Adrenal gland (tissue), 12 donors: Measurements from ENCODE around the gene SUV39H1. TPM values are rescaled to one million over a fixed set of nuclear protein-coding genes. Genes with fewer than 3 reads are reported as not detected.

ENCODE experiments used
- DNase-seq, 7 donors: peaks; one replicate each; pipeline ENCODE4 v3.0.0-alpha.2; 2019 to 2020
- H3K27ac ChIP-seq, 5 donors: fragments of 200-600 bp; sonication (generic) in 4 of 5; 1 replicate in 3 of 5; 2 replicates in 2 of 5; pipeline versions ENCODE4 v1.5.1 to v1.8.0; 2016 to 2020; ENCODE audit warnings: mild to moderate bottlenecking in 1 of 5
- H3K27me3 ChIP-seq: fragments of 200-600 bp; 2 replicates; pipeline ENCODE4 v1.8.0; 2021
- H3K36me3 ChIP-seq, 2 donors: fragments of 200-600 bp; replicated peaks in 1 of 2; 1 replicate in 1 of 2; 2 replicates in 1 of 2; pipeline versions ENCODE4 v1.5.1 to v1.8.0; 2018 to 2022
- H3K4me1 ChIP-seq, 2 donors: fragments of 200-600 bp; replicated peaks in 1 of 2; 1 replicate in 1 of 2; 2 replicates in 1 of 2; pipeline versions ENCODE4 v1.5.1 to v1.8.0; 2018 to 2021
- H3K4me3 ChIP-seq, 4 donors: fragments of 200-600 bp; sonication (generic) in 3 of 4; one replicate each; pipeline ENCODE4 v1.5.1; 2016 to 2018
- H3K9me3 ChIP-seq, 3 donors: fragments of 200-600 bp; sonication (generic) in 1 of 3; replicated peaks in 1 of 3; 1 replicate in 2 of 3; 2 replicates in 1 of 3; pipeline versions ENCODE4 v1.5.1 to v1.8.0; 2016 to 2021
- CTCF ChIP-seq, 6 experiments: fragments of 450-650 bp in 4 of 6; fragments of 200-600 bp in 2 of 6; sonication (generic) in 1 of 6; IDR thresholded peaks; 1 replicate in 5 of 6; 2 replicates in 1 of 6; pipeline versions ENCODE4 v1.5.1 to v1.8.0; 2016 to 2021; ENCODE audit warnings: antibody characterized with exemption in 6 of 6, mild to moderate bottlenecking in 2 of 6, moderate library complexity in 1 of 6
- POLR2A ChIP-seq, 2 donors: fragments of 450-650 bp; IDR thresholded peaks; one replicate each; pipeline ENCODE4 v1.6.1; 2017; ENCODE audit warnings: antibody characterized with exemption in 2 of 2, mild to moderate bottlenecking in 2 of 2, moderate library complexity in 1 of 2
- WGBS, 4 donors: extraction: QIAGEN DNeasy Blood & Tissue Kit in 2 of 4; methylation state at CpG; one replicate each; pipeline versions ENCODE4 v1.1.5 to v1.1.7; 2013 to 2017; 5-methylcytosine and 5-hydroxymethylcytosine counted together
- intact Hi-C, 2 donors: fragments of 100-400 bp; cut with DNase I; formaldehyde crosslinking; loops; one replicate each; pipeline versions ENCODE4 v1.14.1 to v1.15.0; 2022 to 2023
- polyA plus RNA-seq, 3 donors: library from polyadenylated mRNA; stranded (reverse); fragments of 200-250 nt in 2 of 3; fragments of 350-450 nt in 1 of 3; fragmentation: Illumina TruSeq in 1 of 3; extraction: RNeasy Lipid Tissue Mini Kit (QIAGEN cat#74804) in 1 of 3; gene quantifications; one replicate each; pipeline ENCODE4 v1.2.3, GENCODE V29; 2013 to 2014
- total RNA-seq, 9 donors: library from RNA; depleted of rRNA in 4 of 9; stranded (reverse); fragments of >200 nt in 4 of 9; fragments of 120-200 nt in 1 of 9; fragmentation: NEBNext Ultra II Directional in 1 of 9; extraction: Animal tissue kit (Norgen Biotek cat#: 25700) in 1 of 9; gene quantifications; one replicate each; pipeline versions ENCODE4 v1.1.0 to v1.2.4, GENCODE V29; 2013 to 2023
- donor health status: healthy with polysubstance abuse.
- donor health status: Bipolar disorder and iron deficiency.
- donor health status: DM: yes; HTN: yes; CAD: no.
- donor health status: DM: no; HTN: no; CAD: no.
- donor health status: DM: no; HTN: no; CAD: no.
- donor health status: DM: yes; HTN: yes; CAD: no.

SUV39H1 gene
- total and polyA plus RNA-seq, 12 donors = 2.6 to 4.4 (median 3.2) TPM

- 44 to 57% (median 54%) methylated on average over 2 of the region's 2 CpGs; no CpG with 5 or more reads in 1 of the 4 donors for WGBS, 4 donors
- DNase-seq = no peak
- Histone ChIP-seq H3K27ac (no peak overlapping the region), H3K9me3 (no peaks in the 10 kb centered on the region), H3K4me3 (no peak overlapping the region), H3K36me3 (no peaks in the 10 kb centered on the region), H3K27me3 (peaks cover 4% of the 10 kb centered on the region), H3K4me1 (no peaks in the 10 kb centered on the region)
- intact Hi-C loops = no loop called here
- TF ChIP-seq CTCF (IDR thresholded peaks at IDR 0.05) (no peak), POLR2A (IDR thresholded peaks at IDR 0.05) (no peak)
Observed at GRCh38 chrX:48715072-48715471, 18.5 kb downstream of the SUV39H1 start.

- Histone ChIP-seq H3K9me3 (no peaks in the 10 kb centered on the region), H3K4me1 (no peaks in the 10 kb centered on the region), H3K36me3 (no peaks in the 10 kb centered on the region), H3K4me3 (no peak overlapping the region), H3K27me3 (no peaks in the 10 kb centered on the region), H3K27ac (no peak overlapping the region)
- TF ChIP-seq POLR2A (IDR thresholded peaks at IDR 0.05) (no peak), CTCF (IDR thresholded peaks at IDR 0.05) (no peak)
- intact Hi-C loops = no loop called here
- no peak for DNase-seq
- 73 to 100% (median 82%) methylated on average over 1 to 4 of the region's 4 CpGs for WGBS, 4 donors
Observed at GRCh38 chrX:48715876-48716502, 19.5 kb downstream of the SUV39H1 start.

GRCh38 chrX:48719958-48720357 lies 23.4 kb downstream of the SUV39H1 start:
- H3K4me1 ChIP-seq = no peaks in the 10 kb centered on the region
- H3K9me3 ChIP-seq = no peaks in the 10 kb centered on the region
- intact Hi-C loops = no loop called here
- H3K4me3 ChIP-seq = no peak overlapping the region
- H3K36me3 ChIP-seq = no peaks in the 10 kb centered on the region
- no peak for TF ChIP-seq POLR2A (IDR thresholded peaks at IDR 0.05)
- TF ChIP-seq CTCF (IDR thresholded peaks at IDR 0.05) = no peak
- H3K27me3 ChIP-seq = no peaks in the 10 kb centered on the region
- no peak for DNase-seq
- WGBS, 4 donors = 63 to 90% (median 70%) methylated on average over 2 of the region's 2 CpGs
- H3K27ac ChIP-seq = no peak overlapping the region

- intact Hi-C loops = no loop called here
- Histone ChIP-seq H3K27ac (no peak overlapping the region), H3K36me3 (no peaks in the 10 kb centered on the region), H3K27me3 (no peaks in the 10 kb centered on the region), H3K4me1 (no peaks in the 10 kb centered on the region), H3K9me3 (no peaks in the 10 kb centered on the region), H3K4me3 (no peak overlapping the region)
- no peak for TF ChIP-seq POLR2A (IDR thresholded peaks at IDR 0.05)
- TF ChIP-seq CTCF (IDR thresholded peaks at IDR 0.05) = no peak
- 62 to 84% (median 77%) methylated on average over 4 of the region's 4 CpGs for WGBS, 4 donors
- no peak for DNase-seq
Observed at GRCh38 chrX:48720577-48721250, 24.2 kb downstream of the SUV39H1 start.
